NB4 (cell line): ENCODE data around the gene SH2D4B.

Experiments used
- DNase-seq: peaks from one replicate; pipeline ENCODE4 v3.0.0; 2010; ENCODE audit warnings: low read depth
- H3K4me3 ChIP-seq: one replicate; pipeline ENCODE4 v1.5.1; 2011; ENCODE audit warnings: mild to moderate bottlenecking, low read depth, low read length, moderate library complexity
- MYC ChIP-seq: IDR thresholded peaks from 2 replicates; pipeline ENCODE4 v1.6.1; 2011; ENCODE audit warnings: low read depth, low read length
- POLR2A ChIP-seq: IDR thresholded peaks from 2 replicates; pipeline ENCODE4 v1.6.1; 2011; ENCODE audit warnings: mild to moderate bottlenecking; ENCODE audit not compliant: insufficient read length; ENCODE audit errors: extremely low read depth
- TF ChIP-seq, protein P1 (sequence below): IDR thresholded peaks from one replicate; pipeline ENCODE4 v1.5.1; 2012; ENCODE audit warnings: low read depth, low read length
- TF ChIP-seq, protein P2 (sequence below): IDR thresholded peaks from 2 replicates; pipeline ENCODE4 v1.6.1; 2011; ENCODE audit warnings: low read depth, low read length

The SH2D4B gene

DNA sequence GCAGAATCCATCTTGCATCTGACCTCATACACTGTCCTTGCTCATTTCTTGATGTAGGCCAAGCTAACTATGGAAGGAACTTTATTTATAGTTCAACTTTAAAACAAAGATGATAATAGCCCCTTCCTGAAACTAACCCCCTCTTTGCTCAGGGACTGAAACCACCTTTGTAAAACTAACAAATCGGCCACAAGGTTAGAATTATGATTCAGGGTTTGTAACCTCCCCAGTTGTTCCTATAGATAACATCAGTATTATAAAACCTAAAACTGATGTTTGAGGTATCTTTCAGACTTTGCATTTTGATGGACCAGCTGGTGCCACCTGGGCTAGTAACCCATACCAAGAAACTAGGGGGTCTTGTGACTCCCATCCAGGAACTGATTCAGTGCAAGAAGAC lies 143.4 kb downstream of the SH2D4B start:
- H3K4me3 ChIP-seq = no peak overlapping the region
- TF ChIP-seq, protein P1, sequence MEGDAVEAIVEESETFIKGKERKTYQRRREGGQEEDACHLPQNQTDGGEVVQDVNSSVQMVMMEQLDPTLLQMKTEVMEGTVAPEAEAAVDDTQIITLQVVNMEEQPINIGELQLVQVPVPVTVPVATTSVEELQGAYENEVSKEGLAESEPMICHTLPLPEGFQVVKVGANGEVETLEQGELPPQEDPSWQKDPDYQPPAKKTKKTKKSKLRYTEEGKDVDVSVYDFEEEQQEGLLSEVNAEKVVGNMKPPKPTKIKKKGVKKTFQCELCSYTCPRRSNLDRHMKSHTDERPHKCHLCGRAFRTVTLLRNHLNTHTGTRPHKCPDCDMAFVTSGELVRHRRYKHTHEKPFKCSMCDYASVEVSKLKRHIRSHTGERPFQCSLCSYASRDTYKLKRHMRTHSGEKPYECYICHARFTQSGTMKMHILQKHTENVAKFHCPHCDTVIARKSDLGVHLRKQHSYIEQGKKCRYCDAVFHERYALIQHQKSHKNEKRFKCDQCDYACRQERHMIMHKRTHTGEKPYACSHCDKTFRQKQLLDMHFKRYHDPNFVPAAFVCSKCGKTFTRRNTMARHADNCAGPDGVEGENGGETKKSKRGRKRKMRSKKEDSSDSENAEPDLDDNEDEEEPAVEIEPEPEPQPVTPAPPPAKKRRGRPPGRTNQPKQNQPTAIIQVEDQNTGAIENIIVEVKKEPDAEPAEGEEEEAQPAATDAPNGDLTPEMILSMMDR = no peak
- TF ChIP-seq, protein P2, sequence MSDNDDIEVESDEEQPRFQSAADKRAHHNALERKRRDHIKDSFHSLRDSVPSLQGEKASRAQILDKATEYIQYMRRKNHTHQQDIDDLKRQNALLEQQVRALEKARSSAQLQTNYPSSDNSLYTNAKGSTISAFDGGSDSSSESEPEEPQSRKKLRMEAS = no peak
- no peak for TF ChIP-seq MYC
- no peak for TF ChIP-seq POLR2A
- no peak for DNase-seq

DNA sequence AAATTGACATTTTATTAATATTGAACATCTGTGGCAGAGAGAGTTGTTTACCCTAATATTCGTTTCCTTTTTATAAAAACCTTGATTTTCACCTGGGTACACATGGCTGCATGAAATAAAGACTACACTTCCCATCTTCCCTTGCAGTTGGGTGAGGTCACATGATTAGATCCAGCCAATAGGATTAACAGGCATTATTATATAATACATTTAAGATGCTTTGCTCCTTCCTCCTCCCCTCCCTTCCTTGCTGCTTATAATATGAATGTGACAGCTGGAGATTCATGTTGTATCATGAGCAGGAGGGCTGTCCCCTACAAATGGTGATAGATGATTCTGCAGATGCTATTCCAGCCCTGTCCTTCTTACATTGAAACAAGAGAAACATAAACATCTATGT lies 146.6 kb downstream of the SH2D4B start:
- TF ChIP-seq, protein P2 = peak; percentile 51; the same call in 1 of the 2 replicates
- TF ChIP-seq POLR2A (no peak), MYC (no peak)
- TF ChIP-seq, protein P1 = no peak
- no peak overlapping the region for H3K4me3 ChIP-seq
- peak; percentile 49 for DNase-seq

GRCh38 chr10:80685355-80685754 lies 147.7 kb downstream of the SH2D4B start:
- no peak overlapping the region for H3K4me3 ChIP-seq
- DNase-seq = no peak
- TF ChIP-seq, protein P2 = no peak

- no peak overlapping the region for H3K4me3 ChIP-seq
- TF ChIP-seq, protein P1 = no peak
- TF ChIP-seq POLR2A (no peak), MYC (no peak)
- TF ChIP-seq, protein P2 = no peak
- no peak for DNase-seq
Measured at GRCh38 chr10:80686734-80687475, 149.2 kb downstream of the SH2D4B start.

DNA sequence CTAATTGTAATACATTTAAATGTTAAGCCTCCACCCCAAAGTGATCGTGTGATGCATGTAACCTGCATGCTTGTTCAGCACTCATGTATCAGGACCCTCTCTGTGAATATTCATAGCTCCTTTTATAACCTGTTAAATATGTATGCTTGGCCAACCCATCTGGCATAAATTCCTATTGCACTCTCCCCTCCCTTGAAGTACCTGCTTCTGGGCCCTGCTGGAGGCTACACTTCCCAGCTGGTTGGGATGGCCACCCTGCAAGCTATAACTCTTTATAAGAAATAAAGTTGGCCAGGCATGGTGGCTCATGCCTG lies 149.7 kb downstream of the SH2D4B start:
- TF ChIP-seq, protein P1 = no peak
- TF ChIP-seq MYC = no peak
- TF ChIP-seq POLR2A = no peak
- TF ChIP-seq, protein P2 = no peak
- DNase-seq = no peak
- H3K4me3 ChIP-seq = no peak overlapping the region

DNA sequence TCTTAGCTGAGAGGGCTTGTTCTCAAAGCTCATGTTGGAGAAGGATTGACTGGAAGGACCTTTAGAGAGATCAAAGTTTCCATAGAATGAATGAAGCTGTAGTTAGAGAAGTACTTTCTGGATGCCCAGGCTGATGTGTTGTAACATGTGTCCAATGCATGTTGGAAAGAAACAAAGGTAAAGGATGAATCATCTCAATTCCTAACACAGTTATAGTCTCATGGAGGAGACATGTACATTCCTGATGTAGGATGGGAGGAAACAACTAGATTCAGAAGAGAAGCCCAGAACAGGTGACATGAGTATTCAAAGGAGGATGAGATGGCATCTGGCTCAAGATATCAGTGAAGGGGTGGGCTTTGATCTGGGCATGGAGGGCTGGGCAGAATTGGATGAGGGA lies 152.7 kb downstream of the SH2D4B start:
- no peak overlapping the region for H3K4me3 ChIP-seq
- TF ChIP-seq, protein P2 = no peak
- TF ChIP-seq POLR2A (no peak), MYC (no peak)
- TF ChIP-seq, protein P1 = no peak
- DNase-seq = no peak
